ENCODE data around the gene KIF26A.

The KIF26A gene

DNA sequence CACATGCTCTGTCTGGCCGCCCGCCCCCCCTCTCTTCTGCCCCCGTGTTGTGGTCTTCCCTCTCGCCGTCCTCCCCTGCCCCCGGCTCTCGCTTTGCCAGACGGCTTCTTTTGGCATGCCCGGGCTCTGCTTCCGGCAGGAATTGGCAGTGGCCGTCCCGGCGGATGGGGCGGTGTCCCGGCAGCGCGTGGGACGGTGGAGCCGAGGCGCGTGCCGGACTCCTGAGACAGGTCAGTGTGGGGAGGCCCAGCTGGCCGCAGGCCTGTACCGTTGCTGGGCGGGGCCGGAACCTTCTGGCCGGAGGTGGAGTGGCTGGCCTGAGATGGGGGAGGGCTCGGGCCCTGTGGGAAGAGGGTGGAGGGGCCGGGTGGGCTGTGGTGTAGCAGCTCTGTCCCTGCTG lies 17.1 kb downstream of the KIF26A start:
- Histone ChIP-seq H3K36me3 (replicated peaks) (no peaks in the 10 kb centered on the region), H3K27ac (no peak overlapping the region), H3K4me3 (ENCODE audit: low read depth, low read length) (no peak overlapping the region), H3K27me3 (replicated peaks) (no peaks in the 10 kb centered on the region)
- DNase-seq = no peak
- in situ Hi-C loops (cut with HindIII; ENCODE audit: low pct_ligation_motif_present, low sequenced_read_pairs) = no loop called here
- TF ChIP-seq, protein P1, sequence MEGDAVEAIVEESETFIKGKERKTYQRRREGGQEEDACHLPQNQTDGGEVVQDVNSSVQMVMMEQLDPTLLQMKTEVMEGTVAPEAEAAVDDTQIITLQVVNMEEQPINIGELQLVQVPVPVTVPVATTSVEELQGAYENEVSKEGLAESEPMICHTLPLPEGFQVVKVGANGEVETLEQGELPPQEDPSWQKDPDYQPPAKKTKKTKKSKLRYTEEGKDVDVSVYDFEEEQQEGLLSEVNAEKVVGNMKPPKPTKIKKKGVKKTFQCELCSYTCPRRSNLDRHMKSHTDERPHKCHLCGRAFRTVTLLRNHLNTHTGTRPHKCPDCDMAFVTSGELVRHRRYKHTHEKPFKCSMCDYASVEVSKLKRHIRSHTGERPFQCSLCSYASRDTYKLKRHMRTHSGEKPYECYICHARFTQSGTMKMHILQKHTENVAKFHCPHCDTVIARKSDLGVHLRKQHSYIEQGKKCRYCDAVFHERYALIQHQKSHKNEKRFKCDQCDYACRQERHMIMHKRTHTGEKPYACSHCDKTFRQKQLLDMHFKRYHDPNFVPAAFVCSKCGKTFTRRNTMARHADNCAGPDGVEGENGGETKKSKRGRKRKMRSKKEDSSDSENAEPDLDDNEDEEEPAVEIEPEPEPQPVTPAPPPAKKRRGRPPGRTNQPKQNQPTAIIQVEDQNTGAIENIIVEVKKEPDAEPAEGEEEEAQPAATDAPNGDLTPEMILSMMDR (IDR thresholded peaks at IDR 0.05; ENCODE audit: low read depth, low read length, missing control alignments) = no peak

DNA sequence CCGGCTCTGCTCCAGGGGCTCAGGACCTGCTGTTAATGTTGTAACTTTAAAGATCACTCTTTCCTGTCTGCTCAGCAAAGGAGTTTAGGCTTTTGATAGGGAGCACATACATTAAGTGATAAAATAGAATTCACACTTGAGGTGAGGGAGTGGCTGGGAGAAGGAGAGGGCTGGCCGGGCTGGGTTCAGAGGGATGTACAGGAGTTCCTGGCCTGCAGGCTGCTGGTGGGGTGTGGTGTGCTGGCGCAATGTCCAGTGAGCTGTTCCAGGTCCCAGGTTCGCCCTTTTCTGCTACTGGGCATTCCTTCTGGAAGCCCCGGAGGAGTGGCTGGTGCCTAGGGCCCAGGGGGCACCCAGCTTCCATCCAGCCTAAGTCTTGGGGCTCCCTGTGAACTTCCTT lies 17.8 kb downstream of the KIF26A start:
- H3K27ac ChIP-seq = no peak overlapping the region
- TF ChIP-seq, protein P1 (IDR thresholded peaks at IDR 0.05; ENCODE audit: low read depth, low read length, missing control alignments) = no peak
- no peak overlapping the region for H3K4me3 ChIP-seq (ENCODE audit: low read depth, low read length)
- in situ Hi-C loops (cut with HindIII; ENCODE audit: low pct_ligation_motif_present, low sequenced_read_pairs) = no loop called here
- no peaks in the 10 kb centered on the region for H3K27me3 ChIP-seq (replicated peaks)
- DNase-seq = no peak
- H3K36me3 ChIP-seq (replicated peaks) = no peaks in the 10 kb centered on the region

DNA sequence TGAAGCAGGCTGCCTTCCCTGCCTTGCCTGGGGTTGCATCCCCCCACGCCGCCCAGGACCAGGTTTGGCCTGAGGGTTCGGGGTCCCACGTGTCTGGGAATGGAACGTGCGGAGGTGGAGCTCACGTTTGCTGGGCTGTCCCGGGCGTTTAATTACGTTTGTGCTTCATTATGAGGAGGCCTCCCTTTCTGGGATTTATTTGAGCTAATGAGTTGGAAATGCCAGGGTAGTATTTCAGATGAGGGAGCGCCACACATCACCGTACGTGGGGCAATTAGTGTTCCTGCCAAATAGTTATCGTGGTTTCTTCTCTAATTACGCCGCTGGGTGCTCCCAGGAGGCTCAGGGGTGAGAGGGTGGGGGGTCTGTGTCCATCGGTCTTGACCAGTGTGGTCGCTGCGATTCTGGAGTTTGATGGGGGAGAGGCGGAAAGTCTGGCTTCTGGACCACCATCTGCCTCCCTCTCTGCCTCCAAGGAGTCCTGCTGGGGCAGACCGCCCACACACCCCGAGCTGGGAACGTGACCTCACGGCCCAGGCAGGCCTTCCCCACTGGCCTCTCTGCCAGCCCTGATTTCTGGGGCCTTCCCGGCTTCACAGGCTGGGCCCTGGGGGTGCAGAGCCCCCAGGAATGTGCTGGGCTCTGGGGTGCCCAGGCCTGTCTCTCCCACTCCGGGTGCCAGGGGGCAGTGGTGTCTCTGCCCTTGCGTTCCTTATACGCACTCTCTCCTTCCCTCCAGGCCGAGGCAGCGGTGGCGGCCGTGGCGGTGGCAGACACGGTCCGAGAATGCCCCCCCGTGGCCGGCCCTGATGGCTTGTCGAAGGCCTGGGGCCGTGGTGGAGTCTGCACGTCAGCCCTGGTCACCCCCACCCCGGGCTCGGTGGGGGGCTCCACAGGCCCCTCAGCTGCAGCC lies 18.9 kb downstream of the KIF26A start:
- no peak for DNase-seq
- H3K27ac ChIP-seq = no peak overlapping the region
- no peaks in the 10 kb centered on the region for H3K27me3 ChIP-seq (replicated peaks)
- TF ChIP-seq, protein P1 (IDR thresholded peaks at IDR 0.05; ENCODE audit: low read depth, low read length, missing control alignments) = peak; percentile 17
- H3K4me3 ChIP-seq (ENCODE audit: low read depth, low read length) = no peak overlapping the region
- no peaks in the 10 kb centered on the region for H3K36me3 ChIP-seq (replicated peaks)
- in situ Hi-C loops (cut with HindIII; ENCODE audit: low pct_ligation_motif_present, low sequenced_read_pairs) = no loop called here

DNA sequence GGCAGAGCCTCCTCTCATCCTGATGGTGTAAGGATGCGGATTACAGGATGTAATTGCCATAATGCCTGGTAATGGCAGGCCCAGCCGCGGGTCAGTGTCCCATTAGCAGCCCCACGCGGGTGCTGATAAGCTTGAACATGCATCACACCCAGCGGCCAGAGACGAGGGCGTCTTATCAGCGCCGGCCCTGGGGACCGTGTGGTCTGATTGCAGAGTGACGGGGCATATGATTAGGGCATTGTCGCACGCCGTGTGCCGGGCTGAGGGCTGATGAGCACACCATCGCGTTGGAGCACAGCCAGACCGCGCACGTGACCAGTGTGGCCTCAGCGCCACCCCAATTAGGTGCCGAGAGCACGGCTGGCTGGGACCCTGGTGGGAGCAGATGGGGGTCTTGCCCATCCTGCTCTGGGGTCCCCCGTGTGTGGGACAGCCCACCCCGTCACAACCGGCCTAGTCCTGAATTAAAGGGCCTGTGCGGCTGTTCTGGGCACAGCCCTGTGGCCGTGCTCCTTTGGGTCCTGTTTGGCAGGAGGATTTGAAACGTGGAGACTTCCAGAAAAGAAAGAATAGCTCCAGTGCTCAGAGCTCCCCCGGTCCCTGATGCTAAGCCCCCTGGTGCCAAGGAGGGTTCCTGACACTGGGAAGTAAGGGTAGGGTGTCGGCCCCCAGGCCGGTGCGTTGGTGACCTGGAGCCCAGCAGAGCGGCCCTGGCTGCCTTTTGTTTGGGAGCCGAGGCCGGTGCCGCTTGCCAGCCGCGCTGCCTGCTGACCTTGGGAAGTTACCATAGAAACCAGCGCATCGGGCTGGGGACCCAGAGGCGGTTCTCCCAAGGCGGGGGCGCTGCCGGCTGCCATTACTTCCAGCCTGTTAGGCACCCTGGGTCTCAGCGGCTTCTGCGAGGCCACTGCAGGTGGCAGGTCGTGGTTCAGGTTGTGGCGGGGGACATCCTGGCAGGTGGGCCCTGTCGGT lies 20.7 kb downstream of the KIF26A start:
- H3K36me3 ChIP-seq (replicated peaks) = no peaks in the 10 kb centered on the region
- no peaks in the 10 kb centered on the region for H3K27me3 ChIP-seq (replicated peaks)
- DNase-seq = no peak
- in situ Hi-C loops (cut with HindIII; ENCODE audit: low pct_ligation_motif_present, low sequenced_read_pairs) = no loop called here
- TF ChIP-seq, protein P1 (IDR thresholded peaks at IDR 0.05; ENCODE audit: low read depth, low read length, missing control alignments) = no peak
- no peak overlapping the region for H3K27ac ChIP-seq
- H3K4me3 ChIP-seq (ENCODE audit: low read depth, low read length) = no peak overlapping the region

DNA sequence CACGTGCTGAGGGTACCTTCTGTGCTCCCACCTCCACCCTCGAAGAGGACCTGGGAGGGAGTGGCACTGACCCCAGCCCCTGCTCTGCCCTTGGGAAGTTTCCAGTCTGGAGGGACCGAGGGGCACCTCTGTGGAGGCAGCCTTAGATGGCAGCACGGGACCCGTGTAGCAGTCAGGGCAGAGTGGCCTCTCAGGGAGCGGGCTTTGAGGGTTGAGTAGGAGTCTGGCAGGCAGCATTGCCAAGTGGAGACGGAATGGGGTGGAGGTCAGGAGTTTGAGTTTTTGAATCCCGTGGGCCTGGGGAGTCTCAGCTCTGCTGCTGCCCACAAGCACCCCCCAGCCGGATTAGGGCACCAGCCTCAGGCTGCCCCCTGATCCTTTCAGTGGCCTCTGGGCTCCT lies 21.6 kb downstream of the KIF26A start:
- Histone ChIP-seq H3K27me3 (replicated peaks) (no peaks in the 10 kb centered on the region), H3K27ac (no peak overlapping the region), H3K36me3 (replicated peaks) (no peaks in the 10 kb centered on the region), H3K4me3 (ENCODE audit: low read depth, low read length) (no peak overlapping the region)
- TF ChIP-seq, protein P1 (IDR thresholded peaks at IDR 0.05; ENCODE audit: low read depth, low read length, missing control alignments) = no peak
- in situ Hi-C loops (cut with HindIII; ENCODE audit: low pct_ligation_motif_present, low sequenced_read_pairs) = no loop called here
- no peak for DNase-seq

Data from brain microvascular endothelial cell (primary cell).